Measurements from ENCODE around the gene PKIG. TPM values are rescaled to one million over a fixed set of nuclear protein-coding genes. Genes with fewer than 3 reads are reported as not detected.

The PKIG gene
- total RNA-seq, 1 donor from 2014 or later = 29.5 TPM

DNA sequence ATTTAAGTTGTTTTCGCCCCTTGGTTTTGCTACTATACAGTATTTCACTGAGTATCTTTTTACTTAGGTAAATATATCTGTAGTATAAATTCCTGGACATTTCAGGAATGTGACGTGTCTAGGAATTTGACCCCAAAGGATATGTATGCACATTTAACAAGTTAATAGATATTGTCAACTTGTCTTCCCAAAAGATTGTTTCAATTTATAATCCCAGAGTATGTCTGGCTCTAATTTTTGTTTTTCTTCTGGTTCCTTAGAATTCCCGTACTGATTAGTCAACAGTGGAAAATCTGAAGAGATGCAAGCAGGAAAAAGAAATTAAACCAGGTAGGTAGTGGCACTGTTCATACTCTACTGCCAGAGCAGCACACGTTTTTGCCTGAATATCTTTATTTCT is 7.2 kb downstream of the PKIG start:
- Mint-ChIP-seq H3K36me3 (ENCODE audit: unreplicated experiment) (peaks cover 11% of the 10 kb centered on the region), H3K9me3 (ENCODE audit: unreplicated experiment) (no peaks in the 10 kb centered on the region), H3K4me3 (ENCODE audit: unreplicated experiment) (no peak overlapping the region), H3K4me1 (ENCODE audit: unreplicated experiment) (peaks cover 47% of the 10 kb centered on the region), H3K27me3 (ENCODE audit: unreplicated experiment) (no peaks in the 10 kb centered on the region), H3K27ac (ENCODE audit: unreplicated experiment) (peak overlapping the region; percentile 47)
- TF ChIP-seq, protein P1, sequence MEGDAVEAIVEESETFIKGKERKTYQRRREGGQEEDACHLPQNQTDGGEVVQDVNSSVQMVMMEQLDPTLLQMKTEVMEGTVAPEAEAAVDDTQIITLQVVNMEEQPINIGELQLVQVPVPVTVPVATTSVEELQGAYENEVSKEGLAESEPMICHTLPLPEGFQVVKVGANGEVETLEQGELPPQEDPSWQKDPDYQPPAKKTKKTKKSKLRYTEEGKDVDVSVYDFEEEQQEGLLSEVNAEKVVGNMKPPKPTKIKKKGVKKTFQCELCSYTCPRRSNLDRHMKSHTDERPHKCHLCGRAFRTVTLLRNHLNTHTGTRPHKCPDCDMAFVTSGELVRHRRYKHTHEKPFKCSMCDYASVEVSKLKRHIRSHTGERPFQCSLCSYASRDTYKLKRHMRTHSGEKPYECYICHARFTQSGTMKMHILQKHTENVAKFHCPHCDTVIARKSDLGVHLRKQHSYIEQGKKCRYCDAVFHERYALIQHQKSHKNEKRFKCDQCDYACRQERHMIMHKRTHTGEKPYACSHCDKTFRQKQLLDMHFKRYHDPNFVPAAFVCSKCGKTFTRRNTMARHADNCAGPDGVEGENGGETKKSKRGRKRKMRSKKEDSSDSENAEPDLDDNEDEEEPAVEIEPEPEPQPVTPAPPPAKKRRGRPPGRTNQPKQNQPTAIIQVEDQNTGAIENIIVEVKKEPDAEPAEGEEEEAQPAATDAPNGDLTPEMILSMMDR (IDR thresholded peaks at IDR 0.05) = no peak
- no peak for DNase-seq (ENCODE audit: extremely low spot score, unreplicated experiment)

DNA sequence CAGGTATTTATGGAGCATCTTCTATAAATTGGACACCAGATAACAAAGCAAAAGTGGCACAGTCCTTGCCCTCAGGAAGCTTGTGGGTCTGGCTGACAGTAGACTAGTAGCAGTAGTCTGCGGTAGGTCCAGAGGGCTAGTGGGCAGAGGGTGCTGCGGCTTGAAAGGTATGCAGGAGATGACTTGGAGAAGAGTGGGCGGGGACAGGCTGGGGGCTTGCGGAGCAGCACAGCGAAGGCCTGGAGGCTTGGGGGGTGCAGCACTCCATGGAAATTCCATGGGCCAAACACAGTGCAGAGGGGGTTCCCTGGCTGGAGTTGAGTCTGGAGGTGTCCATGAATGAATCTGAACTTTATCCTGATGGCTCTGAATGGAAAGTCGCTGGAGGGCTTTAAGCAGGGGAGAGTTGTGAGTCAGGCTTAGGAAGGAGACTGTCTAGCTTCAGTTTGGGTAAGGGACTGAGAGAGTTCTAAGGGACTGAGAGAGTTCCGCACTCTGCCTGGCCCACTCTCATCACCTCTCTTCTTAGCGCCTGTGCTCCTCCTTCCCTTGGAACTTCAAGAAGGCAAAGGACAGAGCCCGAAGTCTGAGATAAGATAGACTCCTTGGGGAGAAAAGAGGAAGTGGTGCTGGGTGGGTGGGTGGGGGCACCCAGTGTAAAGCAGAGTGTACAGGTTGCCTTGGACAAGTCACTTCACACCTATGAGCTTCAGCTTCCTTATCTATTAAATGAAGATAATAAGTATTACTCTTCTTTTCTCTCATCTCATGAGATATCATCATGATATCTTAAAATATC is 8.8 kb downstream of the PKIG start:
- TF ChIP-seq, protein P1 (IDR thresholded peaks at IDR 0.05) = no peak
- no peaks in the 10 kb centered on the region for H3K27me3 Mint-ChIP-seq (ENCODE audit: unreplicated experiment)
- H3K4me1 Mint-ChIP-seq (ENCODE audit: unreplicated experiment) = peaks cover 51% of the 10 kb centered on the region
- H3K4me3 Mint-ChIP-seq (ENCODE audit: unreplicated experiment) = no peak overlapping the region
- no peak for DNase-seq (ENCODE audit: extremely low spot score, unreplicated experiment)
- no peak overlapping the region for H3K27ac Mint-ChIP-seq (ENCODE audit: unreplicated experiment)
- no peaks in the 10 kb centered on the region for H3K9me3 Mint-ChIP-seq (ENCODE audit: unreplicated experiment)
- peaks cover 11% of the 10 kb centered on the region for H3K36me3 Mint-ChIP-seq (ENCODE audit: unreplicated experiment)

DNA sequence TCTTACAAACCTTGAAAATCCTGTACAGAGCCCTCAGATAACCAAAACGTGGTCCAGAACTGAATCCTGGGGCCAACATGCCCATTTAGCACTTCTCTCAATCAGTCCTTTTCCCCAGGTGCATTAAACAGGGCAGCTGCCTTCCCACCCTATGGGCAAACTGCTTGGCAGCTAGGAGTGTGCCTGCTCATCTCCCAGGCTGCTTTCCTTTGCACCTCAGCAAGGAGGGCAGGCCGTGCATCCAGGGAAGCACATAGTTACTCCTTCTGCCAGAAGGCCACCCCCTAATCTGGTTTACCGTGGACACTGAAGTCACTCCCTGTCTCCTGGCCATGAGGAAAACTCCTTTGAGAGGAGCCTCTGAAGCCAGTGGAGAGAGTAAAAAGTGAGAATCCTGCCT is 10.0 kb downstream of the PKIG start:
- Mint-ChIP-seq H3K4me3 (ENCODE audit: unreplicated experiment) (no peak overlapping the region), H3K27ac (ENCODE audit: unreplicated experiment) (no peak overlapping the region), H3K36me3 (ENCODE audit: unreplicated experiment) (peaks cover 11% of the 10 kb centered on the region), H3K9me3 (ENCODE audit: unreplicated experiment) (no peaks in the 10 kb centered on the region), H3K27me3 (ENCODE audit: unreplicated experiment) (no peaks in the 10 kb centered on the region), H3K4me1 (ENCODE audit: unreplicated experiment) (peaks cover 42% of the 10 kb centered on the region)
- TF ChIP-seq, protein P1 (IDR thresholded peaks at IDR 0.05) = no peak
- no peak for DNase-seq (ENCODE audit: extremely low spot score, unreplicated experiment)

DNA sequence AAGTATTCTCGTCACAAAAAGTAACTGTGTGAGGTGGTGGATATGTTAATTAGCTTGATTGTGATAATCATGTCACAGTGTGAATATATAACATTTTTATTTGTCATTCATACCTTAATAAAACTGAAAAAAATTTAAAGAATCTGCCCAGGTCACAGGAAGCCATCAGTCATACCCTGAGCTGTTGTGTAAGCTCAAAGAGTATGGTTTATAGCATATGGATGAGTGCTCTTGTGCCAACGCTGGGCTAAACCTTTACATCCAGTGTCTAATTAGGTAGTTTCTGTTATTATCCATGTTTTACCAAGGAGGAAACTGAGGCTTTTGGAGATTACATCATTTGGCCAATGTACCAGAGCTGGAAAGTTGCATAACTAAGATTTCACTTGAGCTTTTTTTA is 11.4 kb downstream of the PKIG start:
- Mint-ChIP-seq H3K27ac (ENCODE audit: unreplicated experiment) (no peak overlapping the region), H3K27me3 (ENCODE audit: unreplicated experiment) (no peaks in the 10 kb centered on the region), H3K4me3 (ENCODE audit: unreplicated experiment) (no peak overlapping the region), H3K36me3 (ENCODE audit: unreplicated experiment) (peaks cover 11% of the 10 kb centered on the region), H3K4me1 (ENCODE audit: unreplicated experiment) (peaks cover 42% of the 10 kb centered on the region), H3K9me3 (ENCODE audit: unreplicated experiment) (no peaks in the 10 kb centered on the region)
- TF ChIP-seq, protein P1 (IDR thresholded peaks at IDR 0.05) = no peak
- no peak for DNase-seq (ENCODE audit: extremely low spot score, unreplicated experiment)

DNA sequence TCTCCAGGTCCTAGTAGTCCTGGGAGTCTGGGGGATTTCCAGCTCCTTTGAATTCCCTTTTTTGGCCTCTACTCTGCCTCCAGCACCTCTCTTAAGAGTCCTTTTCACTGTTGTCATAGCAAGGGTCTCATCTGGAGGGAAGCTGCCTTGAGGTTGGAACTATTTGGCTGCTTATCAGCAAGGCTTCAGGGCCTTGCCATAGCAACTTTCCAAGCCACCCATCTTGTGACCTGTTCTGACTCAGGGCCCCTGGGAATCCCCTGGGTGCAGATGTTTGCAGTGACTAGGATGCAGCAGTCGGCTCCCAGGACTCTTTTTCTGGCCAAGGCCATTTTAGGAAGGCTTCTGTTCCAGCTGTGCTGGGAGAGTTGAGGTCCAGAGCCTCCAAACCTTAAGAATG is 12.4 kb downstream of the PKIG start:
- Mint-ChIP-seq H3K9me3 (ENCODE audit: unreplicated experiment) (no peaks in the 10 kb centered on the region), H3K27ac (ENCODE audit: unreplicated experiment) (no peak overlapping the region)
- TF ChIP-seq, protein P1 (IDR thresholded peaks at IDR 0.05) = no peak

More for the DNA sequence above, 12.4 kb downstream of the PKIG start:
- Mint-ChIP-seq H3K4me3 (ENCODE audit: unreplicated experiment) (no peak overlapping the region), H3K27me3 (ENCODE audit: unreplicated experiment) (no peaks in the 10 kb centered on the region), H3K4me1 (ENCODE audit: unreplicated experiment) (peaks cover 42% of the 10 kb centered on the region), H3K36me3 (ENCODE audit: unreplicated experiment) (peaks cover 11% of the 10 kb centered on the region)
- DNase-seq (ENCODE audit: extremely low spot score, unreplicated experiment) = no peak
